Measurements from ENCODE around the gene CLCN1. TPM values are rescaled to one million over a fixed set of nuclear protein-coding genes. Genes with fewer than 3 reads are reported as not detected.

CLCN1 gene
- total and polyA plus RNA-seq, 10 of the 15 experiments (the other 5 are each of a cell fraction or from before 2014, with no cell fraction given): 0.30 TPM; not detected in 9

- no peak for TF ChIP-seq SKIL (IDR thresholded peaks at IDR 0.05; ENCODE audit: low read depth, poor library complexity, severe bottlenecking)
- no peak for TF ChIP-seq BMI1 (IDR thresholded peaks at IDR 0.05; ENCODE audit: borderline replicate concordance)
- no peak for TF ChIP-seq MEF2A (IDR thresholded peaks at IDR 0.05; ENCODE audit: insufficient read depth, low read depth, low read length)
- TF ChIP-seq CBFB (IDR thresholded peaks at IDR 0.05; ENCODE audit: low read depth): no peak
- no peak for TF ChIP-seq PAX5 (IDR thresholded peaks at IDR 0.05; ENCODE audit: borderline replicate concordance, low read depth, low read length)
- no peak for TF ChIP-seq EGR1 (IDR thresholded peaks at IDR 0.05; ENCODE audit: borderline replicate concordance in 1 of 2, low read depth in 2 of 2, low read length in 2 of 2)
- no peak for TF ChIP-seq TCF7 (IDR thresholded peaks at IDR 0.05; ENCODE audit: borderline replicate concordance)
- no peak for TF ChIP-seq WRNIP1 (IDR thresholded peaks at IDR 0.05; ENCODE audit: borderline replicate concordance, low read depth, low read length)
- TF ChIP-seq TCF12 (IDR thresholded peaks at IDR 0.05; ENCODE audit: low read depth, low read length): no peak
These were observed 12.2 kb upstream of the CLCN1 start (continued) for GRCh38 chr7:143303733-143304132.

GRCh38 chr7:143304938-143305337 is 11.0 kb upstream of the CLCN1 start:
- no TSS peak for BruUV-seq (replicated peaks)
- ATAC-seq (no peak), DNase-seq (ENCODE audit: low read depth, low spot score) (no peak), FAIRE-seq (no peak)
- RAD21 ChIA-PET (ENCODE audit: unreplicated experiment): interaction anchor here (1.1 kb wide), 1 partner anchor 61 kb away, joined by 4 read pairs; no protein-coding TSS in a partner anchor
- peaks cover 22 to 39% of the 10 kb centered on the region in 2 experiments for H3K36me3 ChIP-seq (ENCODE audit: control insufficient read depth in 2 of 2, insufficient read depth in 2 of 2, low read length in 1 of 2)
- H4K20me1 ChIP-seq (ENCODE audit: control insufficient read depth, insufficient read depth): no peaks in the 10 kb centered on the region
- no peak overlapping the region for H3K4me3 ChIP-seq
- WGBS (ENCODE audit: insufficient coverage, insufficient replicate concordance, low lambda C conversion rate, missing lambda C conversion rate): 77% methylated on average over 6 of the region's 6 CpGs
- intact Hi-C loops (cut with micrococcal nuclease; ENCODE audit: unreplicated experiment) (loop anchor here (1.0 to 5.0 kb wide), 2 partner anchors 65 to 77 kb away; partner anchors contain the start of gene ZYX), in situ Hi-C loops (cut with MboI) (no loop called here)
- no peaks in the 10 kb centered on the region for H3K4me1 ChIP-seq (ENCODE audit: control insufficient read depth, insufficient read depth, low read length)
- POLR2A ChIA-PET: interaction anchor here (0.7 kb wide), 1 partner anchor 8 kb away, joined by 3 read pairs; no protein-coding TSS in a partner anchor
- H3K9me3 ChIP-seq (replicated peaks; ENCODE audit: control insufficient read depth, insufficient read depth, low read length): no peaks in the 10 kb centered on the region
- H3K4me2 ChIP-seq (ENCODE audit: control insufficient read depth, insufficient read depth): no peak overlapping the region
- H3K27ac ChIP-seq (ENCODE audit: control insufficient read depth, insufficient read depth): no peak overlapping the region
- H3K9ac ChIP-seq (ENCODE audit: control insufficient read depth, insufficient read depth, low read length): no peak overlapping the region
- SMC1A ChIA-PET (ENCODE audit: uncharacterized antibody, unreplicated experiment): interaction anchor here (1.2 kb wide), 2 partner anchors 9 to 64 kb away, joined by 3 to 6 read pairs; no protein-coding TSS in a partner anchor
- CTCF ChIA-PET: interaction anchor here (0.6 to 4.1 kb wide), 8 partner anchors 9 to 521 kb away, joined by 3 to 34 read pairs (median 3); partner anchors contain the start of gene GSTK1
- H2AFZ ChIP-seq (ENCODE audit: control insufficient read depth, low read depth, low read length): no peak overlapping the region
- H3K79me2 ChIP-seq (ENCODE audit: control insufficient read depth, insufficient read depth, low read length): no peaks in the 10 kb centered on the region
- TF ChIP-seq KDM1A (IDR thresholded peaks at IDR 0.05; ENCODE audit: borderline replicate concordance): no peak
- TF ChIP-seq REST (IDR thresholded peaks at IDR 0.05; ENCODE audit: low read depth, low read length): no peak
- no peak for TF ChIP-seq BRCA1 (IDR thresholded peaks at IDR 0.05; ENCODE audit: low read depth, low read length)
- no peak for TF ChIP-seq ZNF274 (IDR thresholded peaks at IDR 0.05; ENCODE audit: insufficient read depth, insufficient read length)
- no peak for TF ChIP-seq CEBPB (IDR thresholded peaks at IDR 0.05; ENCODE audit: borderline replicate concordance in 1 of 2, low read depth in 2 of 2, low read length in 2 of 2)
- no peak for TF ChIP-seq ZBED1 (IDR thresholded peaks at IDR 0.05; ENCODE audit: borderline replicate concordance)
- TF ChIP-seq NR2F1 (conservative IDR thresholded peaks at IDR 0.05): no peak
- TF ChIP-seq POU2F2 (IDR thresholded peaks at IDR 0.05; ENCODE audit: borderline replicate concordance, low read depth, low read length): no peak
- no peaks in the 10 kb centered on the region for H3K27me3 ChIP-seq (replicated peaks in 1 of 2; ENCODE audit: control insufficient read depth in 2 of 2, insufficient read depth in 2 of 2, low read length in 1 of 2)
